MM.1S (cell line): Measurements from ENCODE around the gene CD96.
A peak's percentile ranks its signal among the peaks of the same experiment; 100 is the strongest.

Source experiments
- DNase-seq: peaks from one replicate; pipeline ENCODE4 v3.0.0-alpha.2; 2015
- H2AFZ ChIP-seq: fragments of 300-600 bp; sonication (generic); 2 replicates; pipeline ENCODE4 v1.6.0; 2016; ENCODE audit warnings: antibody characterized with exemption, low read length
- H3F3A ChIP-seq: fragments of 300-600 bp; sonication (generic); 2 replicates; pipeline ENCODE4 v1.6.1; 2016; ENCODE audit warnings: mild to moderate bottlenecking, antibody characterized with exemption, low read length, moderate library complexity, mixed read lengths; ENCODE audit not compliant: insufficient read depth
- H3K27ac ChIP-seq: fragments of 300-600 bp; sonication (generic); 2 replicates; pipeline ENCODE4 v1.5.1; 2016; ENCODE audit warnings: mild to moderate bottlenecking, low read length
- H3K27me3 ChIP-seq: fragments of 300-600 bp; sonication (generic); replicated peaks from 2 replicates; pipeline ENCODE4 v1.6.0; 2016; ENCODE audit warnings: low read length; ENCODE audit not compliant: insufficient read depth
- H3K36me3 ChIP-seq: fragments of 300-600 bp; sonication (generic); replicated peaks from 2 replicates; pipeline ENCODE4 v1.6.1; 2016; ENCODE audit warnings: mild to moderate bottlenecking, low read length, mixed read lengths; ENCODE audit not compliant: insufficient read depth
- H3K4me1 ChIP-seq: fragments of 300-600 bp; sonication (generic); 2 replicates; pipeline ENCODE4 v1.6.1; 2016; ENCODE audit warnings: low read length, mixed read lengths
- H3K4me2 ChIP-seq: fragments of 300-600 bp; sonication (generic); 2 replicates; pipeline ENCODE4 v1.6.0; 2016; ENCODE audit warnings: low read depth, low read length
- H3K4me3 ChIP-seq: fragments of 300-600 bp; sonication (generic); 2 replicates; pipeline ENCODE4 v1.5.1; 2016; ENCODE audit warnings: low read length, mixed read lengths
- H3K79me2 ChIP-seq: fragments of 300-600 bp; sonication (generic); 2 replicates; pipeline ENCODE4 v1.6.1; 2016; ENCODE audit warnings: mixed run types, low read length, mixed read lengths
- H3K9ac ChIP-seq: fragments of 300-600 bp; sonication (generic); 2 replicates; pipeline ENCODE4 v1.6.1; 2016; ENCODE audit warnings: low read length, mixed read lengths
- H3K9me2 ChIP-seq: fragments of 300-600 bp; sonication (generic); replicated peaks from 2 replicates; pipeline ENCODE4 v1.6.1; 2016; ENCODE audit warnings: mild to moderate bottlenecking, low read length, mixed read lengths; ENCODE audit not compliant: insufficient read depth
- H3K9me3 ChIP-seq: fragments of 300-600 bp; sonication (generic); replicated peaks from 2 replicates; pipeline ENCODE4 v1.6.1; 2016; ENCODE audit warnings: mild to moderate bottlenecking, low read length, mixed read lengths; ENCODE audit not compliant: insufficient read depth
- H4K20me1 ChIP-seq: fragments of 300-600 bp; sonication (generic); 2 replicates; pipeline ENCODE4 v1.6.1; 2016; ENCODE audit warnings: mild to moderate bottlenecking, low read length, moderate library complexity, mixed read lengths; ENCODE audit not compliant: insufficient read depth
- CTCF ChIP-seq: fragments of 300-600 bp; sonication (generic); IDR thresholded peaks from 2 replicates; pipeline ENCODE4 v1.5.1; 2016; ENCODE audit warnings: antibody characterized with exemption, low read length, mixed read lengths
- EZH2 ChIP-seq: fragments of 300-600 bp; sonication (generic); optimal IDR thresholded peaks from 2 replicates; pipeline ENCODE3; 2017; ENCODE audit warnings: low read depth, mild to moderate bottlenecking, antibody characterized with exemption, low read length, mixed read lengths
- EZH2phosphoT487 ChIP-seq: fragments of 300-600 bp; sonication (generic); IDR thresholded peaks from 2 replicates; pipeline ENCODE4 v1.6.1; 2018; ENCODE audit warnings: antibody characterized with exemption, low read length

Gene CD96

GRCh38 chr3:111676211-111677006 is 134.4 kb downstream of the CD96 start:
- peaks cover 37% of the 10 kb centered on the region for H3F3A ChIP-seq
- peaks cover 56% of the 10 kb centered on the region for H3K79me2 ChIP-seq
- H3K4me3 ChIP-seq: peak overlapping the region; percentile 88
- no peaks in the 10 kb centered on the region for H3K9me2 ChIP-seq
- peak overlapping the region; percentile 24; the same call in 1 of the 2 replicates for H2AFZ ChIP-seq
- TF ChIP-seq CTCF: no peak
- no peak for TF ChIP-seq EZH2
- TF ChIP-seq EZH2phosphoT487: no peak
- H3K36me3 ChIP-seq: no peaks in the 10 kb centered on the region
- no peaks in the 10 kb centered on the region for H4K20me1 ChIP-seq
- peak overlapping the region; percentile 88; the same call in 1 of the 2 replicates for H3K27ac ChIP-seq
- no peaks in the 10 kb centered on the region for H3K27me3 ChIP-seq
- peak overlapping the region; percentile 92 for H3K4me2 ChIP-seq
- no peaks in the 10 kb centered on the region for H3K9me3 ChIP-seq
- H3K9ac ChIP-seq: peak overlapping the region; percentile 85
- DNase-seq: peak; percentile 31
- peaks cover 43% of the 10 kb centered on the region for H3K4me1 ChIP-seq

- no peaks in the 10 kb centered on the region for H4K20me1 ChIP-seq
- TF ChIP-seq EZH2 (no peak), CTCF (no peak), EZH2phosphoT487 (no peak)
- H3K9ac ChIP-seq: peak overlapping the region; percentile 85; the same call in 1 of the 2 replicates
- peak overlapping the region; percentile 88; the same call in 1 of the 2 replicates for H3K27ac ChIP-seq
- peak overlapping the region; percentile 92 for H3K4me2 ChIP-seq
- H3K9me2 ChIP-seq: no peaks in the 10 kb centered on the region
- H3K79me2 ChIP-seq: peaks cover 56% of the 10 kb centered on the region
- no peaks in the 10 kb centered on the region for H3K36me3 ChIP-seq
- H3K4me3 ChIP-seq: peak overlapping the region; percentile 88
- no peaks in the 10 kb centered on the region for H3K27me3 ChIP-seq
- peaks cover 41% of the 10 kb centered on the region for H3F3A ChIP-seq
- no peaks in the 10 kb centered on the region for H3K9me3 ChIP-seq
- peaks cover 47% of the 10 kb centered on the region for H3K4me1 ChIP-seq
- no peak for DNase-seq
- H2AFZ ChIP-seq: no peak overlapping the region
These were observed 135.0 kb downstream of the CD96 start for GRCh38 chr3:111677007-111677392.

GRCh38 chr3:111681661-111682426 is 139.8 kb downstream of the CD96 start:
- H3K4me2 ChIP-seq: peak overlapping the region; percentile 57
- DNase-seq: peak; percentile 88
- no peaks in the 10 kb centered on the region for H4K20me1 ChIP-seq
- H2AFZ ChIP-seq: no peak overlapping the region
- no peaks in the 10 kb centered on the region for H3K27me3 ChIP-seq
- H3K79me2 ChIP-seq: peaks cover 68% of the 10 kb centered on the region
- peak overlapping the region; percentile 6; the same call in 1 of the 2 replicates for H3K4me3 ChIP-seq
- peaks cover 34% of the 10 kb centered on the region for H3F3A ChIP-seq
- H3K4me1 ChIP-seq: peaks cover 60% of the 10 kb centered on the region
- H3K36me3 ChIP-seq: no peaks in the 10 kb centered on the region
- no peaks in the 10 kb centered on the region for H3K9me2 ChIP-seq
- H3K9me3 ChIP-seq: no peaks in the 10 kb centered on the region
- TF ChIP-seq EZH2 (no peak), CTCF (no peak), EZH2phosphoT487 (no peak)
- H3K9ac ChIP-seq: peak overlapping the region; percentile 34; the same call in 1 of the 2 replicates
- peak overlapping the region; percentile 70 for H3K27ac ChIP-seq
